PC-9 (cell line): ENCODE measurements around the gene ATP5PD.
"Not testable (repeated sequence)": the region's sequence is repeated elsewhere in the genome, so short reads cannot be mapped to it uniquely, and the experiment has no call there.

Experiments used
- CTCF ChIP-seq: fragments of 200-600 bp; sonication (generic); conservative IDR thresholded peaks from 2 replicates; pipeline ENCODE4 v1.6.1; 2017; ENCODE audit warnings: mixed run types, antibody characterized with exemption, mild to moderate bottlenecking, moderate library complexity
- EZH2 ChIP-seq: fragments of 200-600 bp; sonication (generic); IDR thresholded peaks from 2 replicates; pipeline ENCODE4 v1.8.0; 2017; ENCODE audit warnings: antibody characterized with exemption, low read depth

GRCh38 chr17:75072909-75073308 is 26.1 kb upstream of the ATP5PD start:
- not testable (repeated sequence) for TF ChIP-seq CTCF, EZH2
